ELF-1 (cell line): ENCODE results near the gene MARK3.

Source experiments
- DNase-seq: peaks from one replicate; pipeline ENCODE4 v3.0.0-alpha.2; 2016; ENCODE audit warnings: low read depth, low spot score

Gene MARK3

DNA sequence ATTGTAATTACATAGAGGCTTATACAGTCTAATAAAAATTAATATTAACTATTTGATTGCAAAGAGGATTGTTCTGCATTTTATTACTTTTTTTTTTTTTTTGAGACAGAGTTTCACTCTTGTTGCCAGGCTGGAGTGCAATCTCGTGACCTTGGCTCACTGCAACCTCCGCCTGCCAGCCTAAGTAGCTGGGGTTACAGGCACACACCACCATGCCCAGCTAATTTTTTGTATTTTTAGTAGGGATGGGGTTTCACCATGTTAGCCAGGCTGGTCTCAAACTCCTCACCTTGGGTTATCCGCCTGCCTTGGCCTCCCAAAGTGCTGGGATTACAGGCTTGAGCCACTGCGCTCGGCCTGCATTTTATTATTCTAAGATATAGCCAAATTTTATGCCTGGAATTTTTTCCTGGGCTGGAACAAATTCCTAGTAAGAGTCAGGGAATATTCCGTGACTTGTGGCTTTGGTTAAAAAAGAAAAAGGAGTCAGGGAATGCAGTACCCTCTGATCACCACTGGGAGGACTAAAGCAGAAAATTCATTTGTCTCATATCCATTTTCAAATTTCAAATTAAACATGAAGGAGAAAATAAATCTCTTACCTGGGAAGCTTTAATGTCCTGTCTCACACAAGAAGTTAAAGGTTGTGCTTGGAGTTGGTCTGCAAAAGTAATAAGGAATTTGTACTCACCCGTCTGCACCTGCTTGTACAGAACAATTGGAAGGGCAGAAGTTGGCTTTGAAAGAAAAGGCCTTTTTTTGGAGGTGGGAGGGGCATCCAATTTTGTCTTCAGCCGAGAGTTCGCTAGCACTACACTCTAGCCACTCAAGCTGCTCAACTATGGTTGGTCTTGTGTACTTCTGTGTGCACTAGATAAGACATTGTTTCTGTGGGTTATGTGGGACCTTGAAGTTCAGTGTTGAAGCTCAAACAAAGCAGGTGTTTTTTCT lies 8.7 kb downstream of the MARK3 start:
- no peak for DNase-seq

DNA sequence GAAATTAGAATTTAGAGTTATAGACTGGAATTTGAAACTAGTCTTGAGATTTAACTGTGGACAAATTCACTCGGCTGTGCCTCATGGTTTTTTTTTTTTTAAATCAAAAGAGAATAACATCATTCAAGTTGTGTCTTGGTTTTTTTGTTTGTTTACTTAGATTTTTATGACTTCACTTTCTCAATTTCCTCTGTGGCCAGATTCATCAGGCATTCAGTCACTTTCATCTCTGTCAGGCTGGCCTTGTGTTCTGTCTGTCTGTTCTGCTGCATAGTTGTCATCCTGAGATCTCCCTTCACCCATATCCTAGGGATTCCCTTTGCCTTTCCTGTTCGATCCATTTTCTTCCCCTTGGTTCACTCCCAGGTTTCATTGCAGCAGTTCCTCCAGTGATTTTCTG lies 10.0 kb downstream of the MARK3 start:
- no peak for DNase-seq

DNA sequence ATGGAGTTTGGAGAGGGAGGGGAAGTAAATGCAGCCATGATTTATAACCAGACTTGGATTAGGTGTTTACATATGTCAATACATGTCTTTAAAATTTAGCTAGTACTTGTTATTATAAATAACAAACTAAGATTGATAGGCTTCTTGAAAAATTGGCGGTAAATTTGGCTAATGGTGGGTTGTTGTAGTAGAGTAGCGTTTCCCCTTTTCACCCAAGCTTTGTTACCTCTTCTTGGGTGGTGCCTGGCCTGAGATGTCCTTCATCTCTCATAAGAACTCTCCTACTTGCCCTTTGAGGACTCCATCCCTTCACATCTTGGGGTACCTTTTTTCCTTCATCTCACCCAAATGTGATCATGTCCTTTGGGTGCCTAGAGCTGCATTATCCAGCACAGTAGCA lies 11.2 kb downstream of the MARK3 start:
- no peak for DNase-seq

DNA sequence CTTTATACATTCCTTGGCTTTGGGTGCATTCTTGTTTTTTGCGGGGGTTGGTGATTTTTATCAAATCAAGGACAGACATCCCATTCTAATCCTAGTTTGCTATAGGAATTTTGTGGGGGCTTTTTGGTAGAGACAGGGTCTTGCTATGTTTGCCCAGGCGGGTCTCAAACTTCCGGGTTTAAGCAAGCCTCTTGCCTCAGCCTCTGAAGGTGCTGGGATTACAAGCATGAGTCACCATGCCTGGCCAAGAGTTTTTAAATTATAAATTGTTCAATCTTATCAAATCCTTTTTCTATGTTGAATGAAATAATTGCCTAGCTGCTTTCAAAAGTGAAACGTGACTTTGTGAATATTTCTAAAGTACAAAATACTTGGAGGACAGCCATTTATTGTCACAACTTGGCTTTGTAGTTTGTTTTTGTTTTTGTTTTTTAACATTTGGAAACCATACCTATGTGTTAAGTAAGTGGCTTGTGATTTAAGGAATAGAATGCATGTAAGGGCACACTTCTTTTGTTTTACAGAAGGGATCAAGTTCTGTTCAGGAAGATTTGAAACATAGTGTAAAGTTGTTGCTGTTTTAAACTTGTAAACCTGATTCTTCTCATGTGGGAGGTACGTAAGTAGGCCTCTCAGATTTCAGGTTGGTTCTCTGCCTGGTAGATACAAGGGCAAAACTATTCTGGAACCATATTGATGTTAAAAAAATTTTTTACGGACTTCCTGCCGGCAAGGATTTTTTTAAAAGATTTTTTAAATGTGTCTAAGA lies 13.4 kb downstream of the MARK3 start:
- DNase-seq = no peak

DNA sequence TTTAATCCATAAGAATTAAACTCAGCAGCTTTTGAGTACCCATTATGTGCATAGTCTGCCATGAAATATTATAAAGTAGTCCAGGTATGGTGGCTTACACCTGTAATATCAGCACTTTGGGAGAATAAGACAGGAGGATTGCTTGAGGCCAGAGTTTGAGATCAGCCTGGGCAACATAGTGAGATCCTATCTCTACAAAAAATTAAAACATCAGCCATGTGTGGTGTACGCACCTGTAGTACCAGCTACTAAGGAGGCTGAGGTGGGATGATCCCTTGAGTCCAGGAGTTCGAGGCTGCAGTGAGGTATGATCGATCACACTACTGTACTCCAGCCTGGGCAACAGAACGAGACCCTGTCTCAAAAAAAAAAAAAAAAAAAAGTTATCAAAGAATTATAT lies 15.3 kb downstream of the MARK3 start:
- no peak for DNase-seq

DNA sequence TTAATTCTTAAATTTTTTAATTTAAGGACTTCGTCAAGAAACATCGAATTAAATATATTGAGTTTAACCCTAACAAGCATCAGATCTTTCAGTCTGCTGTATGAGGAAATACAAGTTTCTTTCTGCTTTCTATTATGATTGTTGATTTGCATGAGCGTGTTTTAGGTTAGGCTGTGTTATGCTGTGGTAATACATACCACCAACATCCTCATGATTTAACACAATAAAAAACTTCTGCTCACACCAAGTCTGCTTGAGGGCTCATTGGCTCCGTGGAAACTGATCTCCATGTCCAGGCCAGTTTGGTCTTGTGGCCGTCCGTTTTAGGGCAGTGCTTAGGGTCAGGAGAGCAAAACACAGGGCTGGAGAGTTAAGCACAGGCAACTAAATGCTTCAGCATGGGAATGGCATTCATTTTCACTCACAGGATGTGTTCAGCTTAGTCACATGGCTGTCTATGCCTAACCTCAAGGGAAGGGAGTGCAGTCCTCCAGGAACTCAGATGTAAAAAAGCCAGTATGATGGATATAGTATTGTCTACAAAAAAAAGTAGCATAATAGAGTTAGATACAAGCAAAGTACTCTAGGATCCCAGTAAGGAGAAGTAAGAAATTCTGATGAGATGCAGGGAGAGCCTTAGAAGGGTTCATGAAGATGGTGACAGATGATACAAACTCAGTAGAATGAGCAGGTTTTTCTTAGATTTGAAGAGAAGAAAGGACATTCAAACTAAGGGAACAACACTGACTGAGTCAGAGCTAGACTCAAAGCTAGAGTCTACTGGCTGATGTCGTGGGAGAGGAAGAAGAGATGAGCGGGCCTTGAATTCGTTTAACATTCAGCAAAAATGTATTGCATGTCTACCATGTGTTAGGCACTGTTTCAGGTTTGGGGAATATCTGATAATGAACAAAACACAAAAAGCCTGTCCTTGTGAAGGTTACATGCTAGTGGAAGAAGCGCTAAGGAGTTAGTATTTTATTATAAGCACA lies 16.3 kb downstream of the MARK3 start:
- DNase-seq = peak; percentile 41

GRCh38 chr14:103402695-103403094 lies 17.5 kb downstream of the MARK3 start:
- no peak for DNase-seq

GRCh38 chr14:103404032-103404918 lies 19.1 kb downstream of the MARK3 start:
- no peak for DNase-seq

- no peak for DNase-seq
These were observed 19.7 kb downstream of the MARK3 start for GRCh38 chr14:103404920-103405319.

GRCh38 chr14:103408491-103409155 lies 23.4 kb downstream of the MARK3 start:
- DNase-seq = no peak

DNA sequence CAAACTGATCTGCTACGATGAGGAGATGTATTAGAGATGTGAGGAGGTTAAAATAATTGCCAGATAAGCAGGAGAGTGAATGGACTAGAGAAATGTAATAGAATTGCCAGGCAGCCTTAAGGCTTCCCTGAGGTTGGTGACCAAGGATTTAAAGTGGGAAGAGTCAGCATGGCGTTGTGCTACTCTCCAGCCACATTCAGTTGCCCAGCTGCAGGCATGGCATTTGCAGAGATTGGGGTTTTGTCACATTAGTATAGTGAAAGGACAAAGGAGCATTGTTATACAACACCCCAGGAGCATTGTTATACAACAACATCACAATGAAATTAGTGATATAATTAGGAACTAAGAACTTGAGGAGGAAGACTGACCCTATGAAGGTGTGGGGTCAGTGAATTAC lies 31.7 kb downstream of the MARK3 start:
- no peak for DNase-seq

GRCh38 chr14:103418481-103418818 lies 33.2 kb downstream of the MARK3 start:
- peak; percentile 35 for DNase-seq

DNA sequence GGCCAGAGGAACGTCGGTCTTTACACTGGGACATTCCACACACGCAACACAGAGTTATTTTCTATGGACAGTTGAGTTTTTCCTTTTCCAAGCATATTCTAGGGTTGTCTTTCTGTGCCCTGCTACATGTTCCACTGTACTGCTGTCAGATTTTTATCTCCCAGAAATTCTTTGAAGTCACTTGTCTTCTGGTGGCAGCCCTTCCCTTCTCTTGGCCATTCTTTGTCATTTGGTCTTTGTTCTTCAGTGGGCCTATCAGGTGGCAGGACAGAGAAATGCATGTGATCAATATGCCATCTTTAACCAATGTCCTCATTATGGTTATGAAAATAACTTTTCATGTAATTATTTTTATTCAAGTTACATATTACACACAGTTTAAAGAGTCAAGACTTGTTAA lies 36.3 kb downstream of the MARK3 start:
- no peak for DNase-seq

- no peak for DNase-seq
These were observed 37.8 kb downstream of the MARK3 start for GRCh38 chr14:103423050-103423461.

- peak; percentile 43 for DNase-seq
These were observed 42.5 kb downstream of the MARK3 start for GRCh38 chr14:103427485-103428443.

DNA sequence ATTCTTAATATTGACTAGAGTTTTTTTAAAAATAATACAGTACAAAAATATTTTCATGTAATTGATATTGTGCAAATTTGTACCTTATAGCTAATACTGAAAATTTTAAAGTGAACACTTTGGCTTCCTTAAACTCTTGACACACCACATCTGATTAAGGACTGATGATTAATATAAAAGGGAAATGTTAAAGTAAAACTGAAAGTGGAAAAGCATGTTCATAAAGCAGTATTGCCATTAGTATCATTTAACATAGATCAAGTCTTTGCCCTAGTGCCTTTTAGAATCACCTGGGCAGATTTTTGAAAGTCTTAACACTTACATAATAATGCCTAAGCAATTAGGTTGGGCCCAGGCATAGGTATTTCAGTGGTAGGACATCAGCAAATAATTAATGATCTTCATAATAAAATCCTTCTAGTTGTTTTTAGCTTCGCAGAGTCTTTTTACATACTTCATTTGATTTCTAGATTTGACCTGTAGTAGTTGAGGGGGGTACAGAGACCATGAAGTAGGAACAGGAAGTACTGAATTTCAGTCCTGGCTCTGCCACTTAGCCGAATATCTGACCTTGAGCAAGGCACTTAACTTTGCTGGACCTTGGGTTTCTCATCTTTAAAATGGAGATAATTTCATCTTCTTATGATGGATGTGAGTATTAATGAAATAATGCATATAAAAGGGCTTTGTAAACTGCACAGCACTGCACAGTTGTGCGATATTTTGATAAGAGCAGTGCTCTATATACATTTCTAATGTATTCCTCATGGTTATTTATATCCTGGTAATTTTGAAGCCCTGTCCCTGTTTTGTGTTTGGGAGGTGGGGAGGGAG lies 43.7 kb downstream of the MARK3 start:
- DNase-seq = no peak

DNA sequence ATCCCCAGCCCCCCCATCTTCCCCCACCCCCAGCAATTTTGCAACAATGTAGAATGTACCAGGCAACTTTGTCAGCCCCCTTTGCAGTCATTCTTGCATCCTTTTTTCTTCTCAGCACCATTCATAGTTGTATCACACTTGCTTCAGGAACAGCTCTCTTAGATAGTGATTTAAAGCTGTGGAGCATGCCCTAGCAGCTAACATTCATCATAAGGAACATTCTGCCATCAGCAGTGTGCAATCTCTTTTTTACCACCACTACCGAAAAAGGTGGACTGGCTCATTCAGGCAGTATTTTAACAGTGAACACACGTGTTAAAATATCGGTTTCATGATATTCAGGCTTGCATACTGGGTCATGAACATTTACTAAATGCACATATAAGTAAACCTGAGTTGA lies 45.1 kb downstream of the MARK3 start:
- DNase-seq = no peak

- DNase-seq = no peak
These were observed 47.4 kb downstream of the MARK3 start for GRCh38 chr14:103432627-103433026.
